Measurements from ENCODE around the gene MAS1. TPM values are rescaled to one million over a fixed set of nuclear protein-coding genes. Genes with fewer than 3 reads are reported as not detected.

Gene MAS1
- total and polyA plus RNA-seq, 4 donors: under 0.01 TPM; not detected in 3

GRCh38 chr6:159908979-159909378 is 18.2 kb downstream of the MAS1 start:
- DNase-seq (ENCODE audit: low spot score): no peak

GRCh38 chr6:159910342-159910741 is 19.6 kb downstream of the MAS1 start:
- Histone ChIP-seq H3K4me3 (ENCODE audit: low read depth in 1 of 3, low read length in 3 of 3) (no peak overlapping the region), H3K4me1 (ENCODE audit: control insufficient read depth in 4 of 4, insufficient read depth in 4 of 4, low read length in 3 of 4) (peaks cover 0 to 13% (median 7%) of the 10 kb centered on the region in 4 donors), H3K9ac (ENCODE audit: low read depth in 1 of 2, low read length in 2 of 2) (no peak overlapping the region), H3K9me3 (ENCODE audit: control insufficient read depth in 4 of 4, low read length in 3 of 4) (no peaks in the 10 kb centered on the region), H3K27ac (ENCODE audit: low read depth in 1 of 2, low read length in 2 of 2) (no peak overlapping the region), H3K27me3 (ENCODE audit: control insufficient read depth in 4 of 4, insufficient read depth in 4 of 4, low read length in 3 of 4) (no peaks in the 10 kb centered on the region), H3K36me3 (ENCODE audit: control insufficient read depth in 4 of 4, insufficient read depth in 3 of 4, low read depth in 1 of 4, low read length in 3 of 4) (no peaks in the 10 kb centered on the region)
- no peak for DNase-seq (ENCODE audit: low spot score)
- TF ChIP-seq ZBTB33 (IDR thresholded peaks at IDR 0.05): no peak
- TF ChIP-seq ATF3 (IDR thresholded peaks at IDR 0.05): no peak
- 89% methylated on average over 5 of the region's 5 CpGs for WGBS

More at GRCh38 chr6:159908979-159909378, 18.2 kb downstream of the MAS1 start:
- 59% methylated on average over 4 of the region's 4 CpGs for WGBS
- Histone ChIP-seq H3K9me3 (ENCODE audit: control insufficient read depth in 4 of 4, low read length in 3 of 4) (no peaks in the 10 kb centered on the region), H3K4me1 (ENCODE audit: control insufficient read depth in 4 of 4, insufficient read depth in 4 of 4, low read length in 3 of 4) (no peaks in the 10 kb centered on the region), H3K36me3 (ENCODE audit: control insufficient read depth in 4 of 4, insufficient read depth in 3 of 4, low read depth in 1 of 4, low read length in 3 of 4) (no peaks in the 10 kb centered on the region), H3K9ac (ENCODE audit: low read depth in 1 of 2, low read length in 2 of 2) (no peak overlapping the region), H3K27me3 (ENCODE audit: control insufficient read depth in 4 of 4, insufficient read depth in 4 of 4, low read length in 3 of 4) (no peaks in the 10 kb centered on the region), H3K27ac (ENCODE audit: low read depth in 1 of 2, low read length in 2 of 2) (no peak overlapping the region), H3K4me3 (ENCODE audit: low read depth in 1 of 3, low read length in 3 of 3) (no peak overlapping the region)
- TF ChIP-seq HNF4G (IDR thresholded peaks at IDR 0.05) (no peak), NR2F2 (IDR thresholded peaks at IDR 0.05) (no peak), SP1 (IDR thresholded peaks at IDR 0.05) (no peak), TAF1 (conservative IDR thresholded peaks at IDR 0.05) (no peak), RAD21 (IDR thresholded peaks at IDR 0.05) (no peak), RXRA (IDR thresholded peaks at IDR 0.05) (no peak), REST (IDR thresholded peaks at IDR 0.05) (no peak), YY1 (IDR thresholded peaks at IDR 0.05) (no peak), GABPA (IDR thresholded peaks at IDR 0.05 in 1 of 2, conservative IDR thresholded peaks at IDR 0.05 in 1 of 2) (no peak), FOXA2 (IDR thresholded peaks at IDR 0.05) (no peak), FOXA1 (IDR thresholded peaks at IDR 0.05) (no peak), HNF4A (conservative IDR thresholded peaks at IDR 0.05) (no peak), ZBTB33 (IDR thresholded peaks at IDR 0.05) (no peak), ATF3 (IDR thresholded peaks at IDR 0.05) (no peak), JUND (IDR thresholded peaks at IDR 0.05) (no peak), EGR1 (IDR thresholded peaks at IDR 0.05; ENCODE audit: low read depth in 2 of 2) (no peak), MAX (IDR thresholded peaks at IDR 0.05) (no peak)

Measured in liver (tissue), 9 donors.